Vagina (tissue), 2 donors: ENCODE measurements around the gene GNAL. TPM values are rescaled to one million over a fixed set of nuclear protein-coding genes. Genes with fewer than 3 reads are reported as not detected.

Source experiments
- DNase-seq, 2 donors: peaks; one replicate each; pipeline ENCODE4 v3.0.0-alpha.2; 2017; ENCODE audit errors: extremely low spot score in 2 of 2
- H3K27ac ChIP-seq: fragments of 200-600 bp; sonication (generic); one replicate; pipeline ENCODE4 v1.5.1; 2019
- H3K27me3 ChIP-seq: fragments of 200-600 bp; sonication (generic); one replicate; pipeline ENCODE4 v1.5.1; 2019
- H3K36me3 ChIP-seq, 2 donors: fragments of 200-600 bp; sonication (generic); one replicate each; pipeline ENCODE4 v1.5.1; 2017 to 2019
- H3K4me1 ChIP-seq: fragments of 200-600 bp; sonication (generic); one replicate; pipeline ENCODE4 v1.5.1; 2019
- H3K4me3 ChIP-seq, 2 donors: fragments of 200-600 bp; sonication (generic); 1 replicate in 1 of 2; 2 replicates in 1 of 2; pipeline ENCODE4 v1.5.1; 2016 to 2019
- H3K9me3 ChIP-seq: fragments of 200-600 bp; sonication (generic); one replicate; pipeline ENCODE4 v1.5.1; 2019
- POLR2A ChIP-seq, 2 donors: fragments of 450-650 bp; IDR thresholded peaks; one replicate each; pipeline ENCODE4 v1.6.1; 2017; ENCODE audit warnings: antibody characterized with exemption in 2 of 2, mild to moderate bottlenecking in 2 of 2, moderate library complexity in 2 of 2
- POLR2AphosphoS5 ChIP-seq, 2 donors: sonication (generic); formaldehyde crosslinking; IDR thresholded peaks; one replicate each; pipeline ENCODE4 v1.9.0; 2017; ENCODE audit warnings: antibody characterized with exemption in 2 of 2, mild to moderate bottlenecking in 2 of 2, low read depth in 1 of 2; ENCODE audit not compliant: insufficient read depth in 1 of 2
- intact Hi-C: fragments of 100-400 bp; cut with DNase I; formaldehyde crosslinking; loops from one replicate; pipeline ENCODE4 v1.15.1; 2023
- total RNA-seq: library from RNA; depleted of rRNA; stranded (reverse); fragments of >200 nt; gene quantifications from one replicate; pipeline ENCODE4 v1.2.3, GENCODE V29; 2016
- TF ChIP-seq, protein P1 (sequence below), 3 experiments: fragments of 450-650 bp in 2 of 3; fragments of 200-600 bp in 1 of 3; sonication (generic) in 1 of 3; IDR thresholded peaks; one replicate each; pipeline ENCODE4 v1.5.1; 2017 to 2019; ENCODE audit warnings: antibody characterized with exemption in 3 of 3, mild to moderate bottlenecking in 2 of 3, moderate library complexity in 2 of 3

Gene GNAL
- total RNA-seq, 1 donor from 2014 or later: 23.3 TPM

DNA sequence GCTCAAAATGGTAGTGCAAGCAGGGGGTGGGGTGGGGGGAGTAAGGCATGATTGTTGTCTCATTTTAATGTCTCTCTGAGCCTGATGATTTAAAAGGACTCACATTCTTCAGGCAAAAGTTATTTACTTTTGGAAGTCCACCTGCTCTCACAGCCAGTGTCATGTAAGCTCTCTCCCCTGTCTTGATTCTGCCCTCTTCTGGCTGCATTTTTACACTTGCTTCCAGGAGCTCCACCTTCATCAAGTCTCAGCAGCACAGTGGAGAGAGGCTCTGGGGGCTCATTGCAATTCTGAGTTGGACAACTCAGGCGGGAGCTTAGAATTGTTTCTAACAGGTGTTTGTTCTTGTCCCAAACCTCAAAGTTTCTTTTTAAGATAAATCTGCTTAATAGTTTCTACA is 39.2 kb downstream of the GNAL start:
- Histone ChIP-seq H3K27ac (no peak overlapping the region), H3K4me1 (no peaks in the 10 kb centered on the region), H3K27me3 (no peaks in the 10 kb centered on the region), H3K36me3 (no peaks in the 10 kb centered on the region), H3K4me3 (no peak overlapping the region), H3K9me3 (no peaks in the 10 kb centered on the region)
- TF ChIP-seq POLR2A (IDR thresholded peaks at IDR 0.05) (no peak), POLR2AphosphoS5 (IDR thresholded peaks at IDR 0.05; ENCODE audit: insufficient read depth in 1 of 2, low read depth in 1 of 2) (no peak)
- TF ChIP-seq, protein P1, sequence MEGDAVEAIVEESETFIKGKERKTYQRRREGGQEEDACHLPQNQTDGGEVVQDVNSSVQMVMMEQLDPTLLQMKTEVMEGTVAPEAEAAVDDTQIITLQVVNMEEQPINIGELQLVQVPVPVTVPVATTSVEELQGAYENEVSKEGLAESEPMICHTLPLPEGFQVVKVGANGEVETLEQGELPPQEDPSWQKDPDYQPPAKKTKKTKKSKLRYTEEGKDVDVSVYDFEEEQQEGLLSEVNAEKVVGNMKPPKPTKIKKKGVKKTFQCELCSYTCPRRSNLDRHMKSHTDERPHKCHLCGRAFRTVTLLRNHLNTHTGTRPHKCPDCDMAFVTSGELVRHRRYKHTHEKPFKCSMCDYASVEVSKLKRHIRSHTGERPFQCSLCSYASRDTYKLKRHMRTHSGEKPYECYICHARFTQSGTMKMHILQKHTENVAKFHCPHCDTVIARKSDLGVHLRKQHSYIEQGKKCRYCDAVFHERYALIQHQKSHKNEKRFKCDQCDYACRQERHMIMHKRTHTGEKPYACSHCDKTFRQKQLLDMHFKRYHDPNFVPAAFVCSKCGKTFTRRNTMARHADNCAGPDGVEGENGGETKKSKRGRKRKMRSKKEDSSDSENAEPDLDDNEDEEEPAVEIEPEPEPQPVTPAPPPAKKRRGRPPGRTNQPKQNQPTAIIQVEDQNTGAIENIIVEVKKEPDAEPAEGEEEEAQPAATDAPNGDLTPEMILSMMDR (IDR thresholded peaks at IDR 0.05): no peak
- no peak for DNase-seq
- intact Hi-C loops: no loop called here

DNA sequence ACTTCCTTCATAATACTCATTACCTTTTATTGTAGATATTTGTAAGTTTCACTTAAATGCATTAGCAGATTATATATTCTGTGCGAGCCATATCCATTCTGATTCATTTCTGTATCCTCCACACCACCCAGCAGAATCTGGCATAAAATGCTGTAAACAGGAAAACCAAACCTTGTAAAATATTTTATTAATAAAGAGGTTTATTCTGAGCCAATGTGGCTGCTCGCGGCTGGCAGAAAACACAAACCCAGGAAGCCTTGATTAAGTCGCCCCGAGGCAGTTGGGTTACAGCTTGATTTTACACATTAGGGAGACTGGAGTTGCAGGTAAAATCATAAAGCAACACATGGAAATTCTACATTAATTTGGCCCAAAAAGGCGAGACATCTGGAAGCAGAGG is 40.5 kb downstream of the GNAL start:
- Histone ChIP-seq H3K4me1 (no peaks in the 10 kb centered on the region), H3K27me3 (no peaks in the 10 kb centered on the region), H3K4me3 (no peak overlapping the region), H3K9me3 (no peaks in the 10 kb centered on the region), H3K36me3 (no peaks in the 10 kb centered on the region), H3K27ac (no peak overlapping the region)
- TF ChIP-seq, protein P1 (IDR thresholded peaks at IDR 0.05): no peak
- TF ChIP-seq POLR2A (IDR thresholded peaks at IDR 0.05) (no peak), POLR2AphosphoS5 (IDR thresholded peaks at IDR 0.05; ENCODE audit: insufficient read depth in 1 of 2, low read depth in 1 of 2) (no peak)
- intact Hi-C loops: no loop called here
- no peak for DNase-seq

- TF ChIP-seq, protein P1 (IDR thresholded peaks at IDR 0.05): peak; percentile 65 to 81 (median 74)
- no peak for TF ChIP-seq POLR2A (IDR thresholded peaks at IDR 0.05)
- Histone ChIP-seq H3K27ac (no peak overlapping the region), H3K36me3 (no peaks in the 10 kb centered on the region), H3K27me3 (no peaks in the 10 kb centered on the region), H3K9me3 (no peaks in the 10 kb centered on the region), H3K4me1 (no peaks in the 10 kb centered on the region), H3K4me3 (peak overlapping the region in 1 of 2 donors; percentile 22)
- DNase-seq: no peak
- intact Hi-C loops: no loop called here
Observed at GRCh38 chr18:11733031-11733430, 44.0 kb downstream of the GNAL start.

- no peak for TF ChIP-seq POLR2AphosphoS5 (IDR thresholded peaks at IDR 0.05; ENCODE audit: insufficient read depth in 1 of 2, low read depth in 1 of 2)
- TF ChIP-seq, protein P1 (IDR thresholded peaks at IDR 0.05): no peak
- no peak for TF ChIP-seq POLR2A (IDR thresholded peaks at IDR 0.05)
Observed at GRCh38 chr18:11736656-11737055, 47.6 kb downstream of the GNAL start.

GRCh38 chr18:11739893-11740292 is 50.8 kb downstream of the GNAL start:
- TF ChIP-seq POLR2AphosphoS5 (IDR thresholded peaks at IDR 0.05; ENCODE audit: insufficient read depth in 1 of 2, low read depth in 1 of 2): no peak
- TF ChIP-seq, protein P1 (IDR thresholded peaks at IDR 0.05): no peak
- no peak for TF ChIP-seq POLR2A (IDR thresholded peaks at IDR 0.05)
- no peaks in the 10 kb centered on the region for H3K27me3 ChIP-seq
- DNase-seq: no peak
- intact Hi-C loops: no loop called here
- no peaks in the 10 kb centered on the region for H3K36me3 ChIP-seq
- H3K9me3 ChIP-seq: no peaks in the 10 kb centered on the region
- H3K4me3 ChIP-seq: no peak overlapping the region
- no peak overlapping the region for H3K27ac ChIP-seq
- H3K4me1 ChIP-seq: no peaks in the 10 kb centered on the region

More at GRCh38 chr18:11736656-11737055, 47.6 kb downstream of the GNAL start:
- no peaks in the 10 kb centered on the region for H3K27me3 ChIP-seq
- no peaks in the 10 kb centered on the region for H3K36me3 ChIP-seq
- no peak for DNase-seq
- H3K9me3 ChIP-seq: no peaks in the 10 kb centered on the region
- no peak overlapping the region for H3K4me3 ChIP-seq
- no peak overlapping the region for H3K27ac ChIP-seq
- no peaks in the 10 kb centered on the region for H3K4me1 ChIP-seq
- intact Hi-C loops: no loop called here
